Kasumi-1 (cell line): Measurements from ENCODE around the gene MED7.
"Not testable (repeated sequence)": the region's sequence is repeated elsewhere in the genome, so short reads cannot be mapped to it uniquely, and the experiment has no call there.

Source experiments
- DNase-seq, 2 experiments: peaks; one replicate each; lab custom pipeline; 2025; lab: John Stamatoyannopoulos, UW

Gene MED7, protein sequence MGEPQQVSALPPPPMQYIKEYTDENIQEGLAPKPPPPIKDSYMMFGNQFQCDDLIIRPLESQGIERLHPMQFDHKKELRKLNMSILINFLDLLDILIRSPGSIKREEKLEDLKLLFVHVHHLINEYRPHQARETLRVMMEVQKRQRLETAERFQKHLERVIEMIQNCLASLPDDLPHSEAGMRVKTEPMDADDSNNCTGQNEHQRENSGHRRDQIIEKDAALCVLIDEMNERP

DNA sequence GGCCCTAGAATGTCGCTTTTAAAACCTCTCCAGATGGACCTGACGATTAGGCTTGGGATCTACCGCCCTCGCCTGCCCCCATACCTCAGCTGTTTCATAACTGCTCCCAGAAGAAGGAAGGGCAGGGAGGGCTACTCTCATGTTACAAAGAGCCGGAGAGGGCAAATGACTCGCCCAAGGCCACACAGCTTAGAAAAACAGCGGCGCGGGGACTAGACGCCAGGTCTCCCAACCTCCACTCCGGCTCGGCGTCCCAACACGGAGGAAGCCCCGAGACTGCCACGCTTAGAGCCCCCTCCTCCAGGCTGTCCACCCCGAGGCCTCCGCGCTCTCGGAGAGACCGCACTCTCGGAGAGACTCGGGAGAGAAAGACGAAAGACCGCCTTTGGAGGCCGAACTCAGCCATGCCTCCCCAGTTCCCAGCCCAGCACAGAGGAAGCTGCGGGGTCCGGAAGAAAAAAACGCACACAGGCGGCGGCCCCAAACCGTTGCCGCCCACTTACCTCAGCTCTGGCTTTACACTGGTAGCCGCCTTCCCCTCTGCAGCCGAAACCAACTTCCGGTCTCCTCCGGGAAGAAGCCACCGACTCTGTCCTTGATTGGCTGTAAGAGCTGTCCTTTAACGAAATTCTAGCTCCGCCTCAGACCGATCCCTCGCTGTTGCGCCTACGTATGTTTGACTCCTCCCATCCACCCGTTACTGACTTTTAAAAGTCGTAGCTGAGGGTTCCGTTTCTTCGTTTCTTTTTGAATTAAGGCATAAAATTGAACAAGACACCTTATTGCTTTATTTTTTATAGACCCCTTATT lies at the start of gene MED7:
Gene MED7 (minus strand): TSS at position 549 of the 810 bp plus-strand sequence. CDS start 3,434 bp downstream, outside the sequence.
- DNase-seq: peak; percentile 99

DNA sequence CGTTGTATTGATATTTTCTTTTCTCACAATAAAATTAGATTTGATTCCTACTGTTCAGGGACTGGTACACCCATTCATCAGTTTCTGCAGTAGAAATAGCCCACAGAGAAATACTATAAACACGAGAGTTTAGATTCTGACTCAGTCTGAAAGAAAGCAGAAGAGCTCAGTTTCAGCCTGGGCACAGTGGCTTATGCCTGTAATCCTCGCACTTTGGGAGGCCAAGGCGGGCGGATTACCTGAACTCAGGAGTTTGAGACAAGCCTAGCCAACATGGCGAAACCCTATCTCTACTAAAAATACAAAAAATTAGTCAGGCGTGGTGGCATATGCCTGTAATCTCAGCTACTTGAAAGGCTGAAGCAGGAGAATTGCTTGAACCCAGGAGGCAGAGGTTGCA lies 46.6 kb upstream of the MED7 start:
- DNase-seq: no peak

DNA sequence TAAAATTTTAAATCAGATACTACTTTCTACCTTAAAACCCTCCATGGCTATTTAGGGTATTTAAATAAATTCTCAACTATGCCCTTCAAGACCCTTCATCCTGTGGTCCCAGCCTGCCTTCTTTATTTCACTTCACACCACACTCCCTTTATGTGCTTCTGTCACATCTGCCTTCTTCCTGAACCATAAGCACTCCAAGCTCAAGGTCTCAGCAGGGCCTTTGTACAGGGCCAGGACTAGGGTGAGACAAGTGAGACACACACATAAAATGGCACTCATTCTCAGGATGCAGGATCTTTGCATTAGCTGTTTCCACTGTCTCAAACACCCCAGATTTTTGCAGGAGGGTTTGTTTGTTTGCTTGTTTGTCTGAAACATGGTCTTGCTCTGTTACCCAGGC lies 45.6 kb upstream of the MED7 start:
- no peak for DNase-seq

DNA sequence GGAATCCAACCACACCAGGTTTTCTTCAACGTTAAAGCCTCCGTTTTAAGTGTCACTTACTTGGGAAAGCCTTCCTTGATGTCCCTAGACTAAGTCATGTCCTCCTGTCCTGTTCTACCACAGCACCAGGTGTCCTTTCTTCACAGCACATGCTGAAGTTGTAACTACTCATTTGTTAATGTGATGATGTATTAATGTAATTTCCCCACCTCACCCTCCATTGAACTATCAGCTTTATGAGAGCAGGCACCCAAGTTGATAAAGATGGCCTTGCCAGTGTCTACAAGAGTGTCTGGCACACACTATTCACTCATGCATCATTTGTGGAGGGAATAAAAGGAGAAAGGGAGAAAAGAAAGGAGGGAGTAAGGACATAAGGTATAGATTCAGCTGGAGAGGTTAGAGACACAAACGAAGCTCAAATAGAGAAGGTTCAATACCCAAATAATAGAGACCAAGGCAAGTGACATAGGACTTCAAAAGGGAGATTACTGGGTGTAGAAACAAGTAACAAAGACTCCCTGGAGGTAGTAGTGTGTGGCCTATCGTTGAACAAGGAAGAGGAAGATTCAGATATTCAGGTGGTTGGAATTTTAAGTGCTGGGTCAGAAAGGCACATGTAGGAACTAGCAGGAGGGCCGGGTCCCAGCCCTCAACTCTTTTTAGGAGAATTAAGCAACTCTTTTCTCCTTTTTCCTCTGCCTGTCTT lies 44.5 kb upstream of the MED7 start:
- DNase-seq: no peak

DNA sequence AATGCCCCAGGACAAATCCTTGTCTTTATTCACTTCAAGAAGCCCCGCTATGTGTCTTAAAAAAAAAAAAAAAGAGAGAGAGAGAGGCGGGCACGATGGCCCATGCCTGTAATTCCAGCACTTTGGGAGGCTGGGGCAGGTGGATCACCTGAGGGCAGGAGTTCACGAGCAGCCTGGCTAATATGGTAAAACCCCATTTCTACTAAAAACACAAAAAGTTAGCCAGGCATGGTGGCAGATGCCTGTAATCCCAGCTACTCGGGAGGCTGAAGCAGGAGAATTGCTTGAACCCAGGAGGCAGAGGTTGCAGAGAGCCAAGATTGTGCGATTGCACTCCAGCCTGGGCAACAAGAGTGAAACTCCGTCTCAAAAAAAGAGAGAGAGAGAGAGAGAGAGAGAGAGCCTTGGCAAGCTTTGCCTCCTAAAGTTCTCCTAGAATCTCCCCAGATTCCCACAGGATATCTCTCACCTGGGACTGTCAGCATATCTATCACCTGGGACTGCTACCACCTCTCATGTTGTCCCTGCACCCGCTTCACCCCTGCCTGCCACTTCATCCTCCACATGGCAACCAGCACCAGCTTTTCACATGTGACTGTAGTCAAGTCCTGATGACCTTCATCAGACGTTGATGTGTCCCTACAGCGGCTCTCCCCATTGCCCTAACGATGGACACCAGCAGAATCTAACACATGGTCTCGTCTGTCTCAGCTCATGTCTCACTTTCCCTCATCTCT lies 43.8 kb upstream of the MED7 start:
- DNase-seq: no peak

DNA sequence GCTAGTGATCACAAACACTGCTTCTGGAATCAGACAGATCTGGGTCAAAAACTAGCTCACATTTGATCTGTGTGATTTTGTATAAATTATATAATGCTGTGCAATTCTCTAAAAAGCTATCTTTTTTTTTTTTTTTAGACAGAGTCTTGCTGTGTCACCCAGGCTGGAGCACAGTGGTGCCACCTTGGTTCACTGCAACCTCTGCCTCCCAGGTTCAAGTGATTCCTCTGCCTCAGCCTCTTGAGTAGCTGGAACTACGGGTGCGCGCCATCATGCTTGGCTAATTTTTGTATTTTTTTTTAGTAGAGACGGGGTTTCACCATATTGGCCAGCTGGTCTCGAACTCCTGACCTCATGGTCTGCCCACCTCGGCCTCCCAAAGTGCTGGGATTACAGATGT lies 42.5 kb upstream of the MED7 start:
- DNase-seq: not testable (repeated sequence)

DNA sequence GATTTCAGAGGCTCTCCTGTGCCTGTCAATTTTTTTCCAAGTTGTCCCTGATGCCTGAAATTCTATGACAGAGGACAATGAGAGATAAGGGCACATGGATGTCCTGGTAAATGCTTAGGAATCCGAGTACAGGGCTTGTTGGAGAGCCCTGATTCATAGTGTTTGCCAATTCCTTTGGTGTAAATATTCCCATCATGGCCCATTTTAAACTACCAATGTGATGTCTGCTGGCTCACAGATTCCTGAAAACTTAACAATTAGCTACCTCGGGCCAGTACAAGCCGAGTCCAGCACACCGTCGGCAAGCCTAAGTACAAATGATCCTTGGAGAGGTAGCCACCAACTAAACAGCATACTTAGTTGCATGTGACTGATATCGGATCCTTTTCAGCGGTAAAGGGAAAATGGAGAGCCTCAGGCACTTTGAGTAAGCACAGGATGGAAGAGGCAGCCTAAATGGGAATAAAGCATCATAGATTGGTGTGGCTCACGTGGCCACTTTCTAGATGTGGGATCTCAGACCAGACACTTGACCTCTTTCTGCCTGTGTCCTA lies 41.5 kb upstream of the MED7 start:
- no peak for DNase-seq

DNA sequence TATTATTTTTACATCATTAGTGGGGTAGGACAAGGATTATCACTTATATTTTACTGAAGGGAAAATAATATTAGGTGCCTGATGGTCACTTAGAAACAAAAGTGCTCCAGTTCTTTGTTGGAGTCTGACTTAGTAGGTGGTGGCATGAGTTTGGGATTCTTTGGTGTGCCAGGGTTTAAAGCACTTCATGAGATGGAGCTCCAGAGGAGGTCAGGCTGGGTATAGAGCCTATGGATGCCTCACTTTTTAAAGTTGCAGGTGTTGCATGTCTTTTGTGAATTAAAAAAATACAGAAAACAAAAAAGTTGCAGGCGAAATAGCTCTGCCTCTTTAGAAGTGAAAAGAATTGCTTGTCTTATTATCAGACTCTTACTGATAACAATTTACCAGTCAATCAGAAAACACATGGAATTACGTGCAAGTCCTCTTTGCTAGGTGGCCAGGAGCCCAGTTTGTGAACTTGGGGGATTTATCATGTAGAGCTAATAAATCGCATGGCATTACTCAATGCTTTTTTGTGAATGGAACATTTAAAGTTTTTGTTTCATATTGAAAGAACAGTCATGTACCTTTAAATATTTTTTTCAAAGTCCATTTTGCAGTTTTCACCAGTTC lies 39.6 kb upstream of the MED7 start:
- no peak for DNase-seq

DNA sequence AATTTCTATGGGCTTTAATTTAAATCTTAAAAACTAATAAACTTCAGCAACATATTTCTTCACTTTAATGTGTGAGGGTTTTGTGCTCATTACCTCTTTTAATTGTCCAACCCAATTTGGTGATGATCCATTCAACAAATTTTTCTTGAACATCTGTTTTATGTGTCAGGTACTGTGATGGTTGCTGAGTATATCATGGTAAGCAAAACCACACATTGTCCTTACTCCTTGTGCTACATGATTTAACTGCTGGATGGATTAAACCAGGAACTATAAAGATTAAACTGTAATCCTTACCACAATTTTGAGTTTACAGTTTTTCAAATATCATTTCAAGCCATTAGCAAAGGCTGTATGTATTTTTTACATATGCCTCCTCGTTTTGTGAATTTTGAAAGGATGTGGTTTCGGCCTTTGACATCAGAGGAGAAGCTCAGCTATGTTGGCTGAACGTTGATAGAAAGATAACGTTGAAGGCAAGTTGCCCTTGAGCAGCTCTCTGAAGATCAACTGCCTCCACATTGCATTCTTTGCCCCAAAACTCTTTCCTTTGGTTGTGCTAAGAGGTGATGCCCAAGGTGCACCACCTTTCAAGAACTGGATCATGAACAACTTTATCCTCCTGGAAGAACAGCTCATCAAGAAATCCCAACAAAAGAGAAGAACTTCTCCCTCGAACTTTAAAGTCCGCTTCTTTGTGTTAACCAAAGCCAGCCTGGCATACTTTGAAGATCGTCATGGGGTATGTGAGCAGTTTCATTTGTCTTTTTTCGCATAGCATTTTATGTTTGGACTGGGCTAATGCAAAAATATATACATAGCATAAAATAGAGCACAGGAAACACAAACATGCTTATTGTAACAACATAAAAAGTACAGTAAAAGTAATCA lies 38.0 kb upstream of the MED7 start, which contains the start of gene ITK:
Gene ITK (plus strand): TSS at position 467 of the 891 bp plus-strand sequence. CDS start 138 bp downstream, at position 605.
- no peak for DNase-seq

DNA sequence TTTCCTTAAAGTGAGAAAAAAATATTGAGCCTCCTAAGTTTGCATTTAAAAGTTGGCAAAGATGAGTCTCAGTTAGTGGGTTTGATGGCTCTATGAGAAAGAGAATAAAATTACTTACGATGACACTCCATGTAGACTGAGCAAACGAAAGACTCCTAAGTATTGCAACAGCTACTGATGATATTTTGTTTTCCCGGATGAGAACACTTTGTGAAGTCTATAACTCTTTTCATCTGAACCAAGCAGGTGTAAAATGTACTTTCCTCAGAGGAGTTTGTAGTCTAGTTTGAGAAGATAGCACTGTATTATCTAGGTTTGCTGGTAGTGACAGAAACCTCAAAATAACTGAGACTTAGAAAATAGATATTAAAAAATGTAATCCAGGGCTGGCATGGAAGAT lies 36.3 kb upstream of the MED7 start:
- no peak for DNase-seq

DNA sequence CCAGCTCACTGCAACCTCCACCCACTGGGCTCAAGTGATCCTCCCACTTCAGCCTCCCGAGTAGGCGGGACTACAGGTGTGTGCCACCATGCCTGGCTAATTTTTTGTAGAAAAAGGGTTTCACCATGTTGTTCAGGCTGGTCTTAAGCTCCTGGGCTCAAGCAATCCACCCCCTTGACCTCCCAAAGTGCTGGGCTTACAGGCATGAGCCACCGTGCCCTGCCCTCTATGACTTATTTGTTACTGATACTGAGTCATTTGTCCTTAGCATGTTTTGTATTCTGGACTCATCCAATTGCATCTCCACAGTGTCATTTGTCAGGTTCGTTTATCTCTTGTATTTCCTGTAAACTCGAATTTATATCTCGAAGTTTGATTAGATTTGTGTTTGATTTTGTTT lies 35.3 kb upstream of the MED7 start:
- DNase-seq: no peak

DNA sequence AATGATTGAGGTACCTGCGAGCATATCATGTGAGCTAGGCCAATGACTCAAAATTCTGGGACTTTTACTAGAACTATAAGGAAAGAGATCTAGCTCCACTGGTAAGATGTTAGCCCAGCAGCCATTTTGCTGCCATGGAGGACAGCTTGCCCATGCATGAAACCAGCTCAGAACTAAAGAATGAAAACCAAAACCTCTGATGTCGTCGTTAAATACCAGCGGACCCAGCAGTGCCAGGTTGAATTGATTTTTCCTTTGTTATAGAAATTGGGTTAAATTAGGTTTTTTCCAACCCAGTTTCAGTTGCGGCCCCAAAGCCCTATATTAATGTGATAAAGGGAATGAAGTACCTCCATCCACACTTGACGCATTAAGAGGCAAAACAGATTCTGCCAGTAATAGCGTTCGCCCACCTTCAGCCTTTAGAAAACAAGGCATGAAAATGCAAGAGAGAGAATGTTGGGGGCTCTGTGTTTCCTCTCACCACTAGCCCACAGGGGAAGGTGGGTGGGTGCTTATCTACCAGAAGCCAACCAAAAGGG lies 32.5 kb upstream of the MED7 start:
- no peak for DNase-seq

DNA sequence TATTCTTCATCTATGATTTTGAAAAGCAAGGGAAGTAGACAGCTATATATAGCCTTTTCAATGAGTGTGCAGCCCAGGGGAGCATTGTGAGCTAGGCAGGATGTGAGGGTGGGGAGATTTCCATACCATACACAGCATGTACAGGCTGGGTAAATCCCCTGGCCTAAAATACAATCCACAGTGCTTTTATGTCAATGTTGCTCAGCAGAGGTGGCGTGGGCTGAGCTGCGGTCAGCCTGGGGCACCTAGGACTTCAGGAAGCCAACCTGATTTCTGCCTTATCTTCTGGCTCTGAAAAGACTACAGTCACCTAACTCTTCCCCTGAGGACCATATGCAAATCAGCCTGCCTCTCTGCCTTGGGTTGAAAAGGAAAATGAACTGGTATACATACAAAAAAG lies 29.7 kb upstream of the MED7 start:
- no peak for DNase-seq

DNA sequence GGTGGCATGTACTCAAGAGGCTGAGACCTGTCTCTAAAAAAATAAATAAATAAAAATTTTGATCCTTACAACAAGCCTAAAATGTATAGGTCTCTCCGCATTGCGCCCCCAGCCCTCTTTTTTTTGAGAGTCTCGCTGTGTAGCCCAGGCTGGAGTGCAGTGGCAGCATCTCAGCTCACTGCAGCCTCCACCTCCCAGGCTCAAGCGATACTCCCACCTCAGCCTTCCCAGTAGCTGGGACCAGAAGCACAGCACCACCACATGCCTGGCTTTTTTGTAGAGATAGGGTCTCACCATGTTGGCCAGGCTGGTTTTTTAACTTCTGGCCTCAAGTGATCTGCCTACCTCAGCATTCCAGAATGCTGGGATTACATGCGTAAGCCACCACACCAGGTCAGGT lies 25.6 kb upstream of the MED7 start:
- DNase-seq: no peak

DNA sequence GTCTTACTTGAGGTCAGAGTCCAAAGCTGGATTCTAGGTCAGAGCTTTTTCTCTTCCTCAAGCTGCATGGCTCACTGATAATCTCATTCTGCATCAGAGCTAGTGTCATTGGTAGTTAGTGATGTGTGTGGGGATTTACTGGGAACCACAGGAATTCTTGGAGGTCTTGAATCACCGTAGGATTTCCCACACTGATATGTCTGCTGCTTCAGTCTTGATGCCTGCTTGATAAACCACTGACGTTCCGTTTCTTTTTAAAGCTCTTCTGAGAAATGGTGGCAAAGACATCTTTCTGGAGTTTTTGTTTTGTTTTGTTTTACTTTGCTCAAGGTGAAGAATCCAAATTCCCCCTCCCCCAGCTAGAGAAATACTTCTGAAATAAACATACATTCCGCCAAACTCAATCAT lies 24.6 kb upstream of the MED7 start:
- no peak for DNase-seq

DNA sequence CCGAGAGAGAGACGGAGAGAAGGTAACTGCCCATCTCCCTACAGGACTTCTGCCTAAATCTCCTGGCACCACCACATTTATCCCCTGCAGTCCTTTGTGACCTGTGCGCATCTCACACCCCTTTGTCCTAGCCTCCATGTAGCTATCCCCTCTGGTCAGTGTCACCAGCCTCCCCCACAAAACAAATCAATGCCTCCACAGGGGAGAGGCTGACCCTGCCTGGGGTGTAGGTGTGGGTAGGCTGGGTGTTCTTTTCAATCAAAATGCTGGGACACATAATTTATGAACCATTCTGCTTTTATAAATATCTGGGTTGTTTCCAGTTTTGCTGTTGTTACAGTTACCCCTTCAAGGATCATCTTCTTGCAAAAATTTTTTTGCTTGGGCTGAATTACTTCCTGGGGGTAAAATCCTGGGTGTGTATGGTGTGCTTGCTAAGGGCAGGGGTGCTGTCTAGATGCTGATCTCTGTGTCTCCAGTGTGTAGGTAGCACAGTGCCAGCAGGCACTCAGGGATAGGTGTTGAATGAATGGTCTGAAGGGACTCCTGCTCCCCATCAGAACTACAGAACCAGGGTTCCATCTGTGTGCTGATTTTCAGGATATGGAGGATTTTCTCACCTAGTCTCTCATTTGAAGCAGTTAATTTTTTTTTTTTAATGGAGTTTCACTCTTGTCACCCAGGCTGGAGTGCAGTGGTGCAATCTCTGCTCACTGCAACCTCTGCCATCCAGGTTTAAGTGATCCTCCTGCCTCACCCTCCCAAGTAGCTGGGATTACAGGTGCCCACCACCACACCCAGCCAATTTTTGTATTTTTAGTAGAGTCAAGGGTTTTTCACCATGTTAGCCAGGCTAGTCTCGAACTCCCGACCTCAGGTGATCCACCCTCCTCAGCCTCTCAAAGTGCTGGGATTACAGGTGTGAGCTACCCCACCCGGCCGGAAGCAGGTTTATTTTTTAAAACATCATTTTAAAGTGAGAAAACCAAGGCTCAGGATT lies 23.8 kb upstream of the MED7 start, which contains the start of gene GARIN3:
Gene GARIN3 (minus strand): TSS at position 51 of the 1,000 bp plus-strand sequence. CDS start 96 bp downstream, outside the sequence.
- no peak for DNase-seq

DNA sequence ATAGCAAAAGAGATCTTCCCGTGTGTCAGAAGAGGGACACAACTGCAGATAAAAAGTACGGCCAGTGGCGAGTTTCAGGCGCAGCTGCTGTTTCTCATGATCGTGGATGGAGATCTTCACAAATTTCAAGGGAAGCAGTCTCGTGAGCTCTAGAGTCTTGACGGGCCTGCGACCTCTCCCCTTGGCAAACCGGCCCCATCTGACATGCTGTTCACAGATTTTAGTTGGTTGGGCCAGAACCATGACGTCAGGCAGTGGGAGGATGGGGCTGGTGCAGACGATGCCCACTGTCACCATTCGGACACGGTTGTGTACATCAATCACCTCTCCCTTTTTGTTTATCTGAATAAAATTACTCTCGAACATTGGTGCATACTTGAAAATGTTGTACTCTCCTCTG lies 23.0 kb upstream of the MED7 start:
- DNase-seq: no peak

DNA sequence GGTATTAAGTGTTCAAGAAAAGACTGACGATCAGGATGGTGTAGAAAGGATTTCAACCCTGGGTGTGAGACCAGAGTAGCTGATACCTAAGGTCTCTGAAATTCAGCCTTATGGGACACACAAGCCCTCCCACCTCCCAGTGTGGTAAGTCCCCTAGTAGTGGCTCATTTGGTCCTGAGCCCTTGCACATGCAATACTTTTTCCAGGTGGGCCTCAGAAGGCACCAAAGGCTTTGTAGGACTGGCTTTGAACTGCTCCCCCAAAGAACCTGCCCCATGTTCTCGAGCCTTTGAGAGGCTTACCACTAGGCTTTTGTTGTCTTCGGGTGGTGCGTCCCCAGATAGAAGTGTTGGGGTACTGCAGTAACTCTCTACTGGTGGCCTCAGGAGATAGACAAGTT lies 22.6 kb upstream of the MED7 start:
- no peak for DNase-seq

DNA sequence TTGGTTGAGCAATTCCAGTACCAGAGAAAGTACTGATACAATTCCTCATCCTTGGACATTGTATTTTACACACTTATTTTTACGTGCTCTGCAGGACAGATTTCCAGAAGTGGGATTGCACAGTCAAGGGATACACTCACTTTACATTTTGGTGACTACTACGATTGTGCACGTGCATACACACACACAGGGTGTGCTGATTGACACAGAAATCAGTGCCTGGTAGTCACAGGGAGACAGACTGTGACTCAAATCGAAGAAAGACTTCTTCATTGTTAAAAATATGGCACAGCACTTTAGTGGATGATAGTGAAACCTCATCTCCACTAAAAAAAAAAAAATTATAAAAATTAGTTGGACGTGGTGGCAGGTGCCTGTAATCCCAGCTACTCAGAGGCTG lies 21.9 kb upstream of the MED7 start:
- no peak for DNase-seq
